ENCODE measurements around the gene PFKM.

The PFKM gene

GRCh38 chr12:48086327-48086726 lies 32.8 kb upstream of the PFKM start:
- Histone ChIP-seq H3F3A (ENCODE audit: control insufficient read depth, insufficient read depth) (peaks cover 9% of the 10 kb centered on the region), H4K20me1 (ENCODE audit: control insufficient read depth, insufficient read depth, low read depth, low read length) (no peaks in the 10 kb centered on the region), H3K4me2 (ENCODE audit: low read length) (no peak overlapping the region), H3K36me3 (ENCODE audit: control insufficient read depth, low read length) (peaks cover 88% of the 10 kb centered on the region), H3K27me3 (ENCODE audit: control insufficient read depth, low read length) (no peaks in the 10 kb centered on the region), H3K27ac (ENCODE audit: low read depth, low read length) (no peak overlapping the region), H3K79me2 (ENCODE audit: control insufficient read depth, low read length) (peaks cover 4% of the 10 kb centered on the region; the same call in 1 of the 2 replicates), H3K9me3 (ENCODE audit: control insufficient read depth, insufficient read depth, low read length) (no peaks in the 10 kb centered on the region), H3K9me2 (replicated peaks; ENCODE audit: control insufficient read depth, low read length) (no peaks in the 10 kb centered on the region), H3K4me1 (ENCODE audit: control insufficient read depth, low read length) (peaks cover 35% of the 10 kb centered on the region), H3K4me3 (ENCODE audit: low read length) (no peak overlapping the region)
- TF ChIP-seq EZH2phosphoT487 (IDR thresholded peaks at IDR 0.05; ENCODE audit: borderline replicate concordance, low read length): no peak
- no peak for TF ChIP-seq CTCF (IDR thresholded peaks at IDR 0.05; ENCODE audit: low read depth, low read length, poor library complexity, severe bottlenecking)

- Histone ChIP-seq H3K4me3 (ENCODE audit: low read length) (no peak overlapping the region), H3K36me3 (ENCODE audit: control insufficient read depth, low read length) (peaks cover 88% of the 10 kb centered on the region), H3F3A (ENCODE audit: control insufficient read depth, insufficient read depth) (peaks cover 11% of the 10 kb centered on the region), H3K4me1 (ENCODE audit: control insufficient read depth, low read length) (peaks cover 59% of the 10 kb centered on the region), H3K79me2 (ENCODE audit: control insufficient read depth, low read length) (peaks cover 29% of the 10 kb centered on the region), H3K27ac (ENCODE audit: low read depth, low read length) (no peak overlapping the region), H3K9me3 (ENCODE audit: control insufficient read depth, insufficient read depth, low read length) (no peaks in the 10 kb centered on the region), H3K27me3 (ENCODE audit: control insufficient read depth, low read length) (no peaks in the 10 kb centered on the region), H3K9me2 (replicated peaks; ENCODE audit: control insufficient read depth, low read length) (no peaks in the 10 kb centered on the region), H3K4me2 (ENCODE audit: low read length) (no peak overlapping the region), H4K20me1 (ENCODE audit: control insufficient read depth, insufficient read depth, low read depth, low read length) (no peaks in the 10 kb centered on the region)
- TF ChIP-seq EZH2phosphoT487 (IDR thresholded peaks at IDR 0.05; ENCODE audit: borderline replicate concordance, low read length): no peak
- no peak for TF ChIP-seq CTCF (IDR thresholded peaks at IDR 0.05; ENCODE audit: low read depth, low read length, poor library complexity, severe bottlenecking)
These were observed 26.6 kb upstream of the PFKM start for GRCh38 chr12:48092611-48093010.

GRCh38 chr12:48104531-48104930 lies 14.6 kb upstream of the PFKM start:
- Histone ChIP-seq H3K27ac (ENCODE audit: low read depth, low read length) (peak overlapping the region; percentile 94), H3F3A (ENCODE audit: control insufficient read depth, insufficient read depth) (peaks cover 21% of the 10 kb centered on the region), H3K36me3 (ENCODE audit: control insufficient read depth, low read length) (peaks cover 21% of the 10 kb centered on the region), H3K27me3 (ENCODE audit: control insufficient read depth, low read length) (no peaks in the 10 kb centered on the region), H4K20me1 (ENCODE audit: control insufficient read depth, insufficient read depth, low read depth, low read length) (no peaks in the 10 kb centered on the region), H3K9me2 (replicated peaks; ENCODE audit: control insufficient read depth, low read length) (no peaks in the 10 kb centered on the region), H3K4me1 (ENCODE audit: control insufficient read depth, low read length) (peaks cover 52% of the 10 kb centered on the region), H3K4me2 (ENCODE audit: low read length) (peak overlapping the region; percentile 98), H3K9me3 (ENCODE audit: control insufficient read depth, insufficient read depth, low read length) (no peaks in the 10 kb centered on the region), H3K4me3 (ENCODE audit: low read length) (peak overlapping the region; percentile 94), H3K79me2 (ENCODE audit: control insufficient read depth, low read length) (peaks cover 77% of the 10 kb centered on the region)
- no peak for TF ChIP-seq EZH2phosphoT487 (IDR thresholded peaks at IDR 0.05; ENCODE audit: borderline replicate concordance, low read length)

GRCh38 chr12:48105321-48105866 lies 13.8 kb upstream of the PFKM start:
- Histone ChIP-seq H3F3A (ENCODE audit: control insufficient read depth, insufficient read depth) (peaks cover 21% of the 10 kb centered on the region), H3K36me3 (ENCODE audit: control insufficient read depth, low read length) (peaks cover 16% of the 10 kb centered on the region), H3K4me3 (ENCODE audit: low read length) (peak overlapping the region; percentile 94), H3K9me3 (ENCODE audit: control insufficient read depth, insufficient read depth, low read length) (no peaks in the 10 kb centered on the region), H4K20me1 (ENCODE audit: control insufficient read depth, insufficient read depth, low read depth, low read length) (no peaks in the 10 kb centered on the region), H3K4me2 (ENCODE audit: low read length) (peak overlapping the region; percentile 98), H3K9me2 (replicated peaks; ENCODE audit: control insufficient read depth, low read length) (no peaks in the 10 kb centered on the region), H3K4me1 (ENCODE audit: control insufficient read depth, low read length) (peaks cover 49% of the 10 kb centered on the region), H3K27me3 (ENCODE audit: control insufficient read depth, low read length) (no peaks in the 10 kb centered on the region), H3K27ac (ENCODE audit: low read depth, low read length) (peak overlapping the region; percentile 94), H3K79me2 (ENCODE audit: control insufficient read depth, low read length) (peaks cover 68% of the 10 kb centered on the region)
- no peak for TF ChIP-seq CTCF (IDR thresholded peaks at IDR 0.05; ENCODE audit: low read depth, low read length, poor library complexity, severe bottlenecking)

Measured in DOHH2 (cell line).